DMS 273 (cell line): ENCODE measurements around the gene CNTN4.
"Not testable (repeated sequence)": the region's sequence is repeated elsewhere in the genome, so short reads cannot be mapped to it uniquely, and the experiment has no call there.

Experiments
- DNase-seq: peaks from one replicate; lab custom pipeline; 2025; ENCODE audit not compliant: unreplicated experiment; lab: John Stamatoyannopoulos, UW

The CNTN4 gene

DNA sequence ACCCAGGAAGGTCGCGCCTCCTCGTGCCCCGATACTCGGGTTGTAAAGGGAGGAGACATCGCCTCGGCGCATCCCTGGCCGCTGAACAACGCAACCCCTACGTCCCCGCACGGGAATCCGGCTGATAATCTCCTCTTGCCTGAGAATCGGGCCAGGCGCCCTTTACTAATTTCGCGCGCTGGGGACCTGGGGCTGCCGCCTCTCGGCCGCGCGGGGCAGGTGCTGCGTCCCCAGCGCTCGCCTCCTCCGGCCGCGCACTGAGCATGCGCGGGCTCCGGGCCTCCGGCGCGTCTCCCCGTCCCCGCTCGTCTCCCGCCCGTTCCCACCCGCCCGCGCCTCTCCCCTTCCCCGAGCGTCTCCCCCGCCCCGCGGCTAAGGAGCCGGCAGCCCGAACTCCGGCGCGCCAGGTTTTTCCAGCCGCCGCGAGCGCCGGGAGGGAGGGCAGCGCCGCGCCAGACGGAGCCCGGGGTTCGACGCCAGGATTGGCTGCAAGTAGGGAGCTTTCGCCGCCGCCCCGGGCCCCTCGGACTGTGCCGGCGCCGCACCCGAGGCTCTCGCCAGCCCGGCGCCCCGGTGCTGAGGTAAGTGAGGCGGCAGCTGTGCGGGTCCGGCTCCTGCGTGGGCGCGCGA, at the start of gene CNTN4:
CNTN4 (plus strand) TSS at position 469 of the 630 bp plus-strand sequence.
- DNase-seq, result peak; percentile 68

DNA sequence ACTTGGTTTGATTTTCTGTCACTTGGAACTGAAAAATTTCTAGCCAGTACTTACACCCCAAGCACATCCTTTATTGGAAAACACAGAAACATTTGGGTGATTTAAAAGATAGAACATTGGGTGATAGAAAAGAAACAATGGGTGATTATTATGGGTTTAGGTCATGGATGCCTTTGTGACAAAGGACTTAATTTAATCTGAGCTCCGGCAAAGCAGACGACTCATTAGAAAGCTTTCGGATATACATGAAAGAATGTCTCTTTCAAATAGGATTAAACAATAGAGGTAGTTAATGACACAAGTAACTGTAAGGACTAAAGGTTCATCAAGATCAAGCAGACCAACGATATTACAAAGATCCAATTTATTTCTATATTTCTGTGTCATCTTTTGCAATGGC, 37.3 kb upstream of the CNTN4 start:
- DNase-seq, result no peak

DNA sequence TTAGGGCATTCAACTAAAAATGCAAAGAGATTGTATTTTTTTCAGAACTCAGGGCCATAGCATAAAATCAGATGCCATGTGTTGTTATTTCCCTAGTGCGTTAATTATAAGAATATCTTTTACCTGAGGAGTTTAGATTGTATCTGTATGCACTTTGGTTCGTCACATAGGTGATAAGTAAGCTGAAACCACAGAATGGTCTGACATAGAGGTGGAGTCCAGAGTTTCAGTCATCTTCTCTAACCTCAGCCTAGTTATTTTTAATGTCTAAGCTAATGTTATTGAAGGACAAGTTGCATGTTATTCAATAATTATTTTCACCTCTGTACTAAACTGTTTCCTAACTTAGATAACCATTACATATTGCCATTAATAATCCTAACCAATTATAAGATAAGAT, 27.1 kb upstream of the CNTN4 start:
- no peak for DNase-seq

- DNase-seq, result no peak
Measured at GRCh38 chr3:2078821-2079220, 19.8 kb upstream of the CNTN4 start.

- DNase-seq, result no peak
Measured at GRCh38 chr3:2082871-2083480, 15.7 kb upstream of the CNTN4 start.

DNA sequence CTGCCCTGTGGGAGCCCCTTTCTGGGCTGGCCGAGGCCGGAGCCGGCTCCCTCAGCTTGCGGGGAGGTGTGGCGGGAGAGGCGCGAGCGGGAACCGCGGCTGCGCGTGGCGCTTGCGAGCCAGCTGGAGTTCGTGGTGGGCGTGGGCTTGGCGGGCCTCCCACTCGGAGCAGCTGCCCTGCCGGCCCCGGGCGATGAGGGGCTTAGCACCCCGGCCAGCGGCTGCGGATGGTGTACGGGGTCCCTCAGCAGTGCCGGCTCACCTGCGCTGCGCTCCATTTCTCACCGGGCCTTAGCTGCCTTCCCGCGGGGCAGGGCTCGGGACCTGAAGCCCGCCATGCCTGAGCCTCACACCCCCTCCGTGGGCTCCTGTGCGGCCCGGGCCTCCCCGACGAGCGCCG, 15.1 kb upstream of the CNTN4 start:
- DNase-seq, result not testable (repeated sequence)

- DNase-seq, result no peak
Measured at GRCh38 chr3:2090095-2090911, 8.4 kb upstream of the CNTN4 start.

DNA sequence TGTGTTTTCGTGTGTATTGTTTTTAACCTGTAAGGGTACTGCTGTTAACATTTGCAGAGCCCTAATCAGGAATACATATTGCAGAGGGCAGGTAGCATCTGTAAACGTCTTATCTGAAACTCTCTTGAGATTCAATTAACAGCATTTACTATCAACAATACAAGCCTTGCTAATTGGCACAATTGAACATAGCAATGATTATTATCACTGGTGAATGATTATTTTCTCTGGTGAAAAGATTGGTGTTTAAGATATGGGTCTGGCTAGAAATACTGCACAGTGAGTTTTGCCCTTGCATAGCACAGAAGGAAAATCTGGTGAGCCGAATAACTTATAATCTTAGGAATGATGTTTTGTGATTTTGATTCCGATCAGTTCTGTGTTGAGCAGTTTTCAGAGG, 5.9 kb upstream of the CNTN4 start:
- no peak for DNase-seq

DNA sequence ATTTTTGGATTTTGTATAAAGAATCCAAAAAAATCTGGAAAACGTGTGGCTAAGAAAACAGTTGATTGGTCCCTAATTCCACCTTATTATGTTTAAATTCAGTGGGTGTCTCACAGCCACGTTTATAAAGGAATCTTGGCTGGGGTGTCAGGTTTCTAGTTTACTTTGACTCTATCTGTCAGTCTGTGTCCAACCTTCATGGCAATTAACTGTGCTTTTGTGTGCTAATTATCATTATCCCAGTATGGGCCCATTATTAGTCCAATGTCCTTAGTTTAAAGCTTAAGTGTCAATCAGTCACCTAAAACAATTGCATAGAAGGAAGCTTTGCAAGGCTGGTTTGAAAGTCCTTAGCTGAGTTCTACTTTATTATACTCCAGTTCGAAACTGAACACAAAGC, 3.7 kb upstream of the CNTN4 start:
- DNase-seq, result no peak

DNA sequence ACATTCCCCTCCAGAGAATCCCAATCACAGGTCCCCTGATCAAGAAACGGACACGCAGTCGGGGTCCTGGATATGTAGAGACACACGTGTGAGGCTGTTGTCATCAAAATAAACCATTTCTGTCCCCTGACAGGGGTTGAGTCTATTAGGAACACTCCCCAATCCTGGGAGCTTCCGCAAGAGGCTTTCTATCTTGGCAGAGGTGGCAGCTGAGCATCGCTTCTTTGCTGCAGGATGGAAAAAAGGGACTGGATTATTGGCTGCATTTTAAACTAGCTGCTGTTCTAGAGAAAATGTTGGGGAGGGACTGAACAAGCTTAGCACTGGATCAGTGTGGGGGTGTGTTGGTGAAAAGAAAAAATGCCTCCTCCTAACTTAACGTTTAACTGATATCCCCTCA, 2.5 kb upstream of the CNTN4 start:
- no peak for DNase-seq

DNA sequence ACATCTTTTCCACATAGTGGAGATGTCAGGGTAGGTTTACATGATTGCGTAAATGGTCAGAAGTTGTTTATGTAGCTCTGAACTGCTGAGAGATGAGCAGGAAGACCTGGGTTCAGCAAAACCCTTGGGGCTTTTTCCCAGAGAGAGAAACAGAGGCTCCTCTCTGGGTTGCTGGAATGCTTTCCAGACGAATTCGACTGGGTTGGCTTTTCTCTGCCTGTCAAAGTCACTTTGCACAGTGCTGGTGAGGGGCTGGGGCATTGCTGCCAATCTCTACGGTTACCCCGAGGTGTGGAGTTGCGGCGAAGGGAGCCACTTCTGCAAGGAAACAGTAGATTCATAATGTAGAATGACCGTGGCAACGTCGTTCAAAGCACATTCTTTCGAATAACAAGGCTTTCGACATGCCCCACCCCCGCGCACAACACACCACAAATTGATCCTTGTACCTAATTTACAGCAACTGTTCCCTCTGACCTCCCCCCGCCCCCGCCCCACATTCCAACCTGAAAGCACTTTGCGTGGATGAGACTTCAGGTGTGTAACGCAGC, 950 bp upstream of the CNTN4 start:
- no peak for DNase-seq

DNA sequence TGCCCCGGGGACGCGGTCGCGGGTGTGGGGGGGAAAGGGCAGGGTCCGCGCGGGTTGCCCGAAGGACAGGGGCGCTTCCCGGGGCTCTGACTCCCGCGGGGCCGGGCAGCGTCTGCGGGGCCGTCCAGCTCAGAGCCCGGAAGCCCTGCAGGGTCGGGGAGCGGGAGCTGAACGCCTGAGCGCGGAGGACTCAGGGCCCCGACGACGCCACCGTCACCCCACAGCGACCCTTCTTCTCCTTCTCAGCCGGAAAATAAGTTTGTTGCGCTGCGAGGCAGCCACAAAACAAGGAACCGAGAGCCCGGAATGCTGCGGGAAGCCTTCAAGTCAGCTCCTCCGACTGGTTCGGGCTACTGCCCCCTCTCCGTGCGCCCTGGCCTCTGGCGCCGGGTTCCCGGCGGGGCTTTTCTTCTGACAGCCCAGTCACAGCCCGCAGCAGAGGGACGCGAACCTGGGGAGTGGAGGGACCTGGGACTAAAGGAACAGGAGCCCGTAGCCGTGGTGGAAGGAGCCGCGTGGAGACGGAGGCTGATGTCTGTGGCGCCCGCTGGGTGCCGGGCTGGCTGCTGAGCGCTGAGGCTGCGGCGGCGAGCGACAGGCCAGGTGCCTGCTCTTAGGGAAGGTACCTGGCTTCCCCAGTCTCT, 484 bp downstream of the CNTN4 start:
- peak; percentile 2 for DNase-seq

DNA sequence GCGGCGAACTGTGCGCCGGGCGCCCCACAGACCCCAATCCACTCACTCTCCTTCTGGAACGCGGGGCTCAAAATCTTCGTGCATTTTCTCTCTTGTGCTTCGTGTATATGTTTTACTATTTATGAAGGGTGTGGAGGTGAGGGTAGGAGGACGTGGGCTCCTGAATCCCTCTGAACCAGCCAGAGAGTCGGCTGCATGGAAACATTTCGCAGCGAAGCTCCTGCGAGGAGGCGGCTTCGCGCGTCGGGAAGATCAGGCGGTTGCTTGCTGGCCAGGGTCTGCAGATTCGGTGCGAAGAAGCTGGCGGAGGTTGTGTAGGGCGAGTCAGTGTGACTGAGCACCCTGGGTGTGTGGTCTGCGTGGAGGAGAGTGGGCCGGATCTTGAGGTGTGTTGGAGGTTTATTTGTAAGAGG, 1.1 kb downstream of the CNTN4 start:
- peak; percentile 0 for DNase-seq

- no peak for DNase-seq
Measured at GRCh38 chr3:2106438-2106837, 7.8 kb downstream of the CNTN4 start.

DNA sequence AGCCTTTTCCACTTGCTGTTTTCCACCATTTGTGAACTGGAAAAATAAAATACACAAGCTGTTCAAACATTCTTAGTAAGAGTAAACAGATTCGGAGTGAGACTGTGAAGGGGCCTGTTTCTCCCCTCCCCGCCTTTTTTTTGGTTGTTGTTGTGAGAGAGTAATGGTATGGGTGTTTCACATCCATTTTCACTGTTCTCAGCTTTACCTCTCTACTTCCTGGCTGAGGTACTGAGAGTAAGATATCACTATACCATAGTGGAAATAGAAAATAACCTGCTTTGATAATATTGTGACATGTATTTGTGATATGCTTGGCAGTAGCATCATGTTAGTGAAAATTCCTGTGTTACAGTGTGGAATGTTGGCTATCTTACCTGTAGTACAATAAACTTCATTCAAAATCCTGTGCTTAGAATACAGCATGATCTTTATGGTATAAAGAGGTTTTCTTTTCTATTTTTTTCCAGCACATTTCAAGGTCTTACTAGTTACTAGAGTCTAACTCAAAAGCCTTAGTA, 12.0 kb downstream of the CNTN4 start:
- no peak for DNase-seq

DNA sequence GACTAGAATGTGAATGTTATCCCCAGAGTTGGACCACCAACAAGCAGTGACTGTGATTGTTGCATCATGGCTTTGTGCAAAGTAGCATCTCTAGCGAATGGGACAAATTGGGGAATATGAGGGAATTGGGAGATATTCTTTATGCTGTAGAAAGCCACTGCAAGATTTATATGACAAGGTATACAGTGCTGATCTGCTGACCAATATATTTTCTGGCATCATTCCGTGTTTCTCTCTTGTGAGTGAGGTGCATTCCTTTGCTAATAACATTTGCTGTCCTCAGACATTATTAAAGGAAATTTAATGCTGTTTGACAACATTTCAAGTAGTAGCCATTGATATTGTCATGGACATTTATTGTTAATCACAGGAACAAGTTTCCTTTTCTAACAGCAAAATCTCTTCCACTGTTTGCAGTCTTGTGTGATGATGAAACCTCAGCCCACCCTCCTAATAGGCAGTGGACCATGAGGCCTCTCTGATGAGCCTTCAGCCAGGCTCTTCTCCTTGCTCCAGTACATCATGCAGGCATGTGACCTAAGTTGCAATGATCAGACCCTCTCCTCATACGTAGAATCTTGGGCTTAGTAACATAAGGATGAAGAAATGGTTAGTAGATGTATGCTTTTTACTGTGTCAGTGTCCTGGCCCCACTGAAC, 16.1 kb downstream of the CNTN4 start:
- DNase-seq, result no peak

DNA sequence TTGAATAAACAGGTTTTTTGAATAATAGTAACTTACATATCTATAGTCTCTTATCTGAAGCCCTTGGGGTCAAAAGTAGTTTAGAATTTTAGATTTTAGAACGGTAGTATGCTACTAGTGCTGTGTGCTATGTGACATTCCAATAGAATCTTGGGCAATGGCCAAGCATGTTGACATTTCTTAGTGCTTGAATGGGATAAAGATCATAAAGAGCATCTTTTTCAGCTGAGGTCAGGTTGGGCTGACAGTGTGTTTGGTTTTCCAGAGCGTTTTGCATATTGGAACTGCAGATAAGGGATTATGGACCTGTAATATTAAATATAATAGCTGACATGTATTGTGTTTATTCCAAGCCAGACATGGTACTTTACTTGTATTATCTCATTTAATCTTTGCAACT, 32.1 kb downstream of the CNTN4 start:
- DNase-seq, result no peak

GRCh38 chr3:2133146-2133545, 34.5 kb downstream of the CNTN4 start:
- DNase-seq, result no peak

GRCh38 chr3:2137651-2138050, 39.0 kb downstream of the CNTN4 start:
- DNase-seq, result no peak

DNA sequence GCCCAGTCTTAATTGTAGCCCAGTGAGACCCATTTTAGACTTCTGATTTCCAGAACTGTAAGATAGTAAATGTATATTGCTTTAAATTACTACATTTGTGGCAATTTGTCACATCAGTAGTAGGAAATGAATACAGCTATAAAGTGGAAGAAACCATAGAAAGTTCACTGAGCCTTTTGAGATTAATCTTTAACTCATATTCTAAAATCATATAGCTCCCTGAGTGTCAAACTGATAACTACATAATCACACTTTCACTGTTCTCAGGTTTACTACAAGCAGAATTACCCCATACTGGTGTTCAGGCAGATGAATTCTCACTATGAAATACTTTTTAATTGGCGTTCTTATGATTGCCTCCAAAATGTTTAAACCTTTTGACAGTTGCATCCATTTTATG, 42.8 kb downstream of the CNTN4 start:
- no peak for DNase-seq
